SK-N-SH treated with all-trans-retinoic acid at 6 μM for 48 hours (cell line): ENCODE results near the gene WDR88.

ENCODE experiments used
- ATAC-seq: fragments of 200-7000 bp; cut with Tn5 transposase; 3 replicates; pipeline ENCODE4 v1.9.1; 2020; ENCODE audit warnings: mild to moderate bottlenecking, moderate library complexity
- BACH2 ChIP-seq: fragments of 250-450 bp; sonication (Bioruptor Pico); IDR thresholded peaks from 2 replicates; pipeline ENCODE4 v1.9.0; 2021; ENCODE audit warnings: mild to moderate bottlenecking, borderline replicate concordance
- CSDC2 ChIP-seq: fragments of 250-450 bp; sonication (Bioruptor Pico); IDR thresholded peaks from 2 replicates; pipeline ENCODE4 v1.5.0; 2020; ENCODE audit warnings: mild to moderate bottlenecking, moderate library complexity
- GLIS3 ChIP-seq: fragments of 250-450 bp; sonication (Bioruptor Pico); IDR thresholded peaks from 2 replicates; pipeline ENCODE4 v1.5.0; 2020; ENCODE audit warnings: mild to moderate bottlenecking, moderate library complexity
- ISL1 ChIP-seq: fragments of 250-450 bp; sonication (Bioruptor Pico); IDR thresholded peaks from 2 replicates; pipeline ENCODE4 v2.1.2; 2022; ENCODE audit warnings: mild to moderate bottlenecking, moderate library complexity
- OSR1 ChIP-seq: fragments of 250-450 bp; sonication (Bioruptor Pico); IDR thresholded peaks from 2 replicates; pipeline ENCODE4 v1.8.0; 2022; ENCODE audit warnings: moderate library complexity, mild to moderate bottlenecking, inconsistent platforms
- PPARA ChIP-seq: fragments of 250-450 bp; sonication (Bioruptor Pico); IDR thresholded peaks from 2 replicates; pipeline ENCODE4 v1.5.0; 2020; ENCODE audit warnings: mild to moderate bottlenecking, borderline replicate concordance
- RARB ChIP-seq: fragments of 250-450 bp; sonication (Bioruptor Pico); IDR thresholded peaks from 2 replicates; pipeline ENCODE4 v1.8.0; 2021; ENCODE audit warnings: mild to moderate bottlenecking, moderate library complexity
- SNAI2 ChIP-seq: fragments of 250-450 bp; sonication (Bioruptor Pico); IDR thresholded peaks from 2 replicates; pipeline ENCODE4 v1.5.0; 2020; ENCODE audit warnings: mild to moderate bottlenecking, moderate library complexity
- TCF4 ChIP-seq: fragments of 250-450 bp; sonication (Bioruptor Pico); IDR thresholded peaks from 2 replicates; pipeline ENCODE4 v1.8.0; 2021; ENCODE audit warnings: mild to moderate bottlenecking, moderate library complexity, borderline replicate concordance
- TOX ChIP-seq: fragments of 250-450 bp; sonication (Bioruptor Pico); IDR thresholded peaks from 2 replicates; pipeline ENCODE4 v1.8.0; 2021; ENCODE audit warnings: mild to moderate bottlenecking, moderate library complexity, borderline replicate concordance
- ZFP3 ChIP-seq: fragments of 250-450 bp; sonication (Bioruptor Pico); IDR thresholded peaks from 2 replicates; pipeline ENCODE4 v1.5.0; 2020; ENCODE audit warnings: mild to moderate bottlenecking, moderate library complexity
- ZFP30 ChIP-seq: fragments of 450-650 bp; formaldehyde crosslinking; IDR thresholded peaks from 2 replicates; pipeline ENCODE4 v1.5.0; 2022; ENCODE audit warnings: mild to moderate bottlenecking, moderate library complexity
- ZNF565 ChIP-seq: fragments of 450-650 bp; formaldehyde crosslinking; conservative IDR thresholded peaks from 2 replicates; pipeline ENCODE4 v1.5.0; 2020; ENCODE audit warnings: low read depth, mild to moderate bottlenecking, moderate library complexity
- ZNF70 ChIP-seq: fragments of 450-650 bp; formaldehyde crosslinking; IDR thresholded peaks from 2 replicates; pipeline ENCODE4 v1.5.0; 2020; ENCODE audit warnings: mild to moderate bottlenecking, moderate library complexity
- ZNF8 ChIP-seq: fragments of 450-650 bp; formaldehyde crosslinking; IDR thresholded peaks from 2 replicates; pipeline ENCODE4 v1.5.0; 2020; ENCODE audit warnings: mild to moderate bottlenecking, moderate library complexity
- TF ChIP-seq, protein P1 (sequence below): fragments of 250-450 bp; sonication (Bioruptor Pico); IDR thresholded peaks from 2 replicates; pipeline ENCODE4 v1.5.1; 2020; ENCODE audit warnings: low read depth, mild to moderate bottlenecking, moderate library complexity
- TF ChIP-seq, protein P2 (sequence below): fragments of 250-450 bp; sonication (Bioruptor Pico); IDR thresholded peaks from 2 replicates; pipeline ENCODE4 v1.8.0; 2020; ENCODE audit warnings: mild to moderate bottlenecking, moderate library complexity, borderline replicate concordance
- TF ChIP-seq, protein P3 (sequence below): fragments of 250-450 bp; sonication (Bioruptor Pico); IDR thresholded peaks from 2 replicates; pipeline ENCODE4 v1.5.1; 2021; ENCODE audit warnings: mild to moderate bottlenecking, moderate library complexity

The WDR88 gene

DNA sequence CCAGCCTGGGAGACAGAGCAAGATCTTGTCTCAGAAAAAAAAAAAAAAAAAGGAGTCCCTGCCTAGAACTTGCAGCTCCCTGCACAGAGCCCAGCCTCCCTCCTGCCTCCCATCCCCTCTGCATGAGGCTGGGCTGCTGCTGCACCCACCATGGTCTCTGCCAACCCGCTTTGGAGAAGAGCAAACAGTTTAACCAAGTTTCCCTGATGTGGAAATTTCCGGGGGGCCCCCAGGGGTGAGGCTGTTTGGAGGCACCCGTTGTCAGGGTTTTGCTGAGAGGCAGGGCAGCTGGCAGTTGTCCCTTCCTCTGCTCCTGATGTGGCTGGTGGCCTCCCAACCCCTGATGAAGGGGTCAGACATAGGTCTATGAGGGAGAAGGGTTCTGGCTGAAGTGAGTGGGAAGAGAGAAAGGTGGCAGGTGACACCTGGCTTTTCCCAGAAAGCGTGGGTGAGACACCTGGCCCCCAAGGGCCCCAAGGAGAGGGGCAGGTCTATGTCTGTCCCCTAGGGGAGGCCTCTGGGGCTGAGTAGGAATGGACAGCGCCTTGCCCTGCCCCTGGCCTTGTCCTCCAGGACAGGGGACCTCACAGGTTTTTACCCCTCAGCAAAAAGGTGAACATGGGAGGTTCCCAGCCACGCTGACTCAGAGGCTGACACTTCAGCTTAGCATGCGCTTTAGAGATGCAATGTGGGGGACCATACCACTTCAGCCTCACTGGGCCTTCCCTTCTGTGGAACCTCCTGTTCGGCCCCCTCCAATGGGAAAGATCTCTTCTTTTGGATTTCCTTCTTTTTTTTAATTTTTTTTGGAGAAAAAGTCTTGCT, 67.7 kb downstream of the WDR88 start:
- no peak for TF ChIP-seq TOX (CRISPR knock-in tag)
- TF ChIP-seq RARB (CRISPR knock-in tag) = no peak
- TF ChIP-seq, protein P1, sequence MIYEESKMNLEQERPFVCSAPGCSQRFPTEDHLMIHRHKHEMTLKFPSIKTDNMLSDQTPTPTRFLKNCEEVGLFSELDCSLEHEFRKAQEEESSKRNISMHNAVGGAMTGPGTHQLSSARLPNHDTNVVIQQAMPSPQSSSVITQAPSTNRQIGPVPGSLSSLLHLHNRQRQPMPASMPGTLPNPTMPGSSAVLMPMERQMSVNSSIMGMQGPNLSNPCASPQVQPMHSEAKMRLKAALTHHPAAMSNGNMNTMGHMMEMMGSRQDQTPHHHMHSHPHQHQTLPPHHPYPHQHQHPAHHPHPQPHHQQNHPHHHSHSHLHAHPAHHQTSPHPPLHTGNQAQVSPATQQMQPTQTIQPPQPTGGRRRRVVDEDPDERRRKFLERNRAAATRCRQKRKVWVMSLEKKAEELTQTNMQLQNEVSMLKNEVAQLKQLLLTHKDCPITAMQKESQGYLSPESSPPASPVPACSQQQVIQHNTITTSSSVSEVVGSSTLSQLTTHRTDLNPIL (CRISPR knock-in tag) = no peak
- TF ChIP-seq ZNF70 (CRISPR knock-in tag) = no peak
- TF ChIP-seq, protein P2, sequence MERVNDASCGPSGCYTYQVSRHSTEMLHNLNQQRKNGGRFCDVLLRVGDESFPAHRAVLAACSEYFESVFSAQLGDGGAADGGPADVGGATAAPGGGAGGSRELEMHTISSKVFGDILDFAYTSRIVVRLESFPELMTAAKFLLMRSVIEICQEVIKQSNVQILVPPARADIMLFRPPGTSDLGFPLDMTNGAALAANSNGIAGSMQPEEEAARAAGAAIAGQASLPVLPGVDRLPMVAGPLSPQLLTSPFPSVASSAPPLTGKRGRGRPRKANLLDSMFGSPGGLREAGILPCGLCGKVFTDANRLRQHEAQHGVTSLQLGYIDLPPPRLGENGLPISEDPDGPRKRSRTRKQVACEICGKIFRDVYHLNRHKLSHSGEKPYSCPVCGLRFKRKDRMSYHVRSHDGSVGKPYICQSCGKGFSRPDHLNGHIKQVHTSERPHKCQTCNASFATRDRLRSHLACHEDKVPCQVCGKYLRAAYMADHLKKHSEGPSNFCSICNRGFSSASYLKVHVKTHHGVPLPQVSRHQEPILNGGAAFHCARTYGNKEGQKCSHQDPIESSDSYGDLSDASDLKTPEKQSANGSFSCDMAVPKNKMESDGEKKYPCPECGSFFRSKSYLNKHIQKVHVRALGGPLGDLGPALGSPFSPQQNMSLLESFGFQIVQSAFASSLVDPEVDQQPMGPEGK = no peak
- no peak for TF ChIP-seq CSDC2 (CRISPR knock-in tag)
- TF ChIP-seq ZFP3 (CRISPR knock-in tag) = no peak
- no peak for TF ChIP-seq ZNF8 (CRISPR knock-in tag)
- TF ChIP-seq, all 23 proteins: peak for 0
- ATAC-seq = no peak

DNA sequence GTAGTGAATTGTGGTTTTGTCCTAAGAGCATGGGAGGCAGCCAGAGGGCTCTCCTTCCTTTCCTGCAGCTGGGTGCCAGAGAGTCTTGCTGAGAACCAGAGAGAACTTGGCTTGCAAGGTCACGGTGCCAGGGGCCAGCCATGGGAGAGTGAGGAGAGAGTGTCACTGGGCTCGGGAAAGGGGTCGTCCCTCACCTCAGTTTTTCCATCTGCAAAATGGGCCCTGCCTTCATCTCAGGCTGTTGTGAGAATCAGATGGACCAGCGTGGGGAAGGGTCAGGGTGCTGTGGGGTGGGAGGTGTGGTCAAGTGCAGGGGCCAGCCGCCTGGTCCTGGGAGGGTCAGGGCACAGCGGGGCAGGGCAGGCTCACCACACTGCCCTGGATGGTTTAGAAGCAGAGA, 69.6 kb downstream of the WDR88 start:
- ATAC-seq = no peak
- no peak for TF ChIP-seq TCF4 (CRISPR knock-in tag)

DNA sequence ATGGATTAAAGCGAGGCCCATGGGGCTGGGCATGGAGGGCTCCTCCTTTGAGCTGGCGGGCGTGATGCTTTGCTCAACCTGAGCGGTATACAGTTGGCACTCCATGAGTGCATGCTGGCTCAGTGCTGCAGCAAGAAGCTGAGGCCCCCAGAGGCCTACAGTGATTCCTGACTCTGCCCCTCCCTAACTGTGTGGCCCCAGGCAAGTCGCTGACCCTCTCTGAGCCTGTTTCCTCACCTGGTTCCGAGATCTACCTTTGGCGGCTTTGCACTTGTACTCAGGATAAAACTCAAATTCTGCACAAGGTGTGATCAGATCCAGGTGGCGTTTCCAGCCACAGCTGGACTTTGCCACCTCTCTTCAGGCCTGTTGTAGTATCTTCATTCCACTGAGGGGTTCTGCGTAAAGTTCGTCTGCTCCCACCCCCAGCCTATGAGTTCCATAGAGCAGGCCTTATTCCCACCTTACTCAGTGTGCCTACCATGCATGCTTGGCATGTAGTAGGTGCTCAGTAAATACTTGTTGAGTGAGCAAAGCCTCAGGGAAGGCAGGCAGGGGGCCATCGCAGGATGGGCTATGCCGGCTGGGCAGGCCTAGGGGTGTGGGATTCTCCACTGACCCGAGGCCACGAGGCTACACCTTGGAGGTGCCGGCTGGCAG, 70.1 kb downstream of the WDR88 start:
- no peak for TF ChIP-seq ISL1 (CRISPR knock-in tag)
- TF ChIP-seq, protein P1 (CRISPR knock-in tag) = no peak
- TF ChIP-seq ZFP30 (CRISPR knock-in tag) = no peak
- TF ChIP-seq ZNF70 (CRISPR knock-in tag) = no peak
- TF ChIP-seq, all 23 proteins: peak for 0
- no peak for ATAC-seq

DNA sequence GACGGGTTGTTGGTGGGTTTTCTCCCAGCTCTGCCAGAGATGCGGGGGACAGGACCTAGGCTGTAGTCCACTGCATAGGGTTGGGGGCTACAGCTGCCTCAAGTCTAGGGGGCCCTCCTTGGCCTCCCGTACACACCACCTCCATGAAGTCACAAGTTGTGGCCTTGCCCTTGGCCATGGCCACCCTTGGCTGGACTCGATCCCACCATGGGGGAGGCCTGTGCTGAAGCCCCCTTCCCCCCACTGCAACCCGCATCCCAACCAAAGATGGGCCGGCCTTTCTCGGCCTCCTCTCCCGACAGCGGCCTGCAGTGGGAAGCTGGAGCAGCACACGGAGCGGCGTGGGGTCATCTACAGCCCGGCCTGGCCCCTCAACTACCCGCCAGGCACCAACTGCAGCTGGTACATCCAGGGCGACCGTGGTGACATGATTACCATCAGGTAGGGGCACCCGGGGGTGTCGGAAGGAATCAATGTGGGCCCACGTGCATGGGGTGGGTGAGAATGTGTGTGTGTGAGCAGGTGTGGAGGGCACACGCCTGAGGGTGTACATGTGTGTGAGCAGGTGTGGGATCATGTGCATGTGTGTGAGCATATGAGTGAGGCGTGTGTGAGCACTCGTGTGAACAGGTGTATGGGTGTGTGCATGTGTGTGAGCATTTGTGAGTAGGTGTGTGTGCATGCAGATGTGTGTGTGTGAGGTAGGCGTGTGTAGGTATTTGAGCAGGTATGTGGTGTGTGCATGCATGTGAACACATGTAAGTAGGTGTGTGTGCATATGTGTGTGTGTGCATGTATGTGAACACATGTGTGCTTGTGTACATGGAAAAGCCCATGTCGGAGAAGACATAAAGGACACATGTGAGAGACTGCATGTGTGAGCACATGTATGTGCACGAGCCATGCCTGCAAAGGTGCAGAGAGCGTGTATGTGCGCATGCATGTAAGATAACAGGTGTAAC, 70.9 kb downstream of the WDR88 start:
- TF ChIP-seq, protein P3, sequence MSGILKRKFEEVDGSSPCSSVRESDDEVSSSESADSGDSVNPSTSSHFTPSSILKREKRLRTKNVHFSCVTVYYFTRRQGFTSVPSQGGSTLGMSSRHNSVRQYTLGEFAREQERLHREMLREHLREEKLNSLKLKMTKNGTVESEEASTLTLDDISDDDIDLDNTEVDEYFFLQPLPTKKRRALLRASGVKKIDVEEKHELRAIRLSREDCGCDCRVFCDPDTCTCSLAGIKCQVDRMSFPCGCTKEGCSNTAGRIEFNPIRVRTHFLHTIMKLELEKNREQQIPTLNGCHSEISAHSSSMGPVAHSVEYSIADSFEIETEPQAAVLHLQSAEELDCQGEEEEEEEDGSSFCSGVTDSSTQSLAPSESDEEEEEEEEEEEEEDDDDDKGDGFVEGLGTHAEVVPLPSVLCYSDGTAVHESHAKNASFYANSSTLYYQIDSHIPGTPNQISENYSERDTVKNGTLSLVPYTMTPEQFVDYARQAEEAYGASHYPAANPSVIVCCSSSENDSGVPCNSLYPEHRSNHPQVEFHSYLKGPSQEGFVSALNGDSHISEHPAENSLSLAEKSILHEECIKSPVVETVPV (CRISPR knock-in tag) = no peak
- TF ChIP-seq ZNF8 (CRISPR knock-in tag) = no peak
- no peak for TF ChIP-seq PPARA (CRISPR knock-in tag)
- TF ChIP-seq GLIS3 (CRISPR knock-in tag) = no peak
- no peak for TF ChIP-seq TCF4 (CRISPR knock-in tag)
- no peak for TF ChIP-seq RARB (CRISPR knock-in tag)
- TF ChIP-seq OSR1 = no peak
- TF ChIP-seq ZNF565 = no peak
- TF ChIP-seq, protein P2 = no peak
- TF ChIP-seq ZNF70 (CRISPR knock-in tag) = no peak
- TF ChIP-seq BACH2 (CRISPR knock-in tag) = no peak
- TF ChIP-seq SNAI2 (CRISPR knock-in tag) = no peak
- no peak for ATAC-seq
